Measurements from ENCODE around the gene TRAF3IP3.

TRAF3IP3 gene, protein sequence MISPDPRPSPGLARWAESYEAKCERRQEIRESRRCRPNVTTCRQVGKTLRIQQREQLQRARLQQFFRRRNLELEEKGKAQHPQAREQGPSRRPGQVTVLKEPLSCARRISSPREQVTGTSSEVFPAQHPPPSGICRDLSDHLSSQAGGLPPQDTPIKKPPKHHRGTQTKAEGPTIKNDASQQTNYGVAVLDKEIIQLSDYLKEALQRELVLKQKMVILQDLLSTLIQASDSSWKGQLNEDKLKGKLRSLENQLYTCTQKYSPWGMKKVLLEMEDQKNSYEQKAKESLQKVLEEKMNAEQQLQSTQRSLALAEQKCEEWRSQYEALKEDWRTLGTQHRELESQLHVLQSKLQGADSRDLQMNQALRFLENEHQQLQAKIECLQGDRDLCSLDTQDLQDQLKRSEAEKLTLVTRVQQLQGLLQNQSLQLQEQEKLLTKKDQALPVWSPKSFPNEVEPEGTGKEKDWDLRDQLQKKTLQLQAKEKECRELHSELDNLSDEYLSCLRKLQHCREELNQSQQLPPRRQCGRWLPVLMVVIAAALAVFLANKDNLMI

GRCh38 chr1:209755926-209756614 is at the start of gene TRAF3IP3:
Gene TRAF3IP3 (plus strand): TSS chr1:209756053. CDS start chr1:209760040, 3,987 bp downstream.
- DNase-seq (ENCODE audit: low spot score) = peak; percentile 76
- TF ChIP-seq, protein P1, sequence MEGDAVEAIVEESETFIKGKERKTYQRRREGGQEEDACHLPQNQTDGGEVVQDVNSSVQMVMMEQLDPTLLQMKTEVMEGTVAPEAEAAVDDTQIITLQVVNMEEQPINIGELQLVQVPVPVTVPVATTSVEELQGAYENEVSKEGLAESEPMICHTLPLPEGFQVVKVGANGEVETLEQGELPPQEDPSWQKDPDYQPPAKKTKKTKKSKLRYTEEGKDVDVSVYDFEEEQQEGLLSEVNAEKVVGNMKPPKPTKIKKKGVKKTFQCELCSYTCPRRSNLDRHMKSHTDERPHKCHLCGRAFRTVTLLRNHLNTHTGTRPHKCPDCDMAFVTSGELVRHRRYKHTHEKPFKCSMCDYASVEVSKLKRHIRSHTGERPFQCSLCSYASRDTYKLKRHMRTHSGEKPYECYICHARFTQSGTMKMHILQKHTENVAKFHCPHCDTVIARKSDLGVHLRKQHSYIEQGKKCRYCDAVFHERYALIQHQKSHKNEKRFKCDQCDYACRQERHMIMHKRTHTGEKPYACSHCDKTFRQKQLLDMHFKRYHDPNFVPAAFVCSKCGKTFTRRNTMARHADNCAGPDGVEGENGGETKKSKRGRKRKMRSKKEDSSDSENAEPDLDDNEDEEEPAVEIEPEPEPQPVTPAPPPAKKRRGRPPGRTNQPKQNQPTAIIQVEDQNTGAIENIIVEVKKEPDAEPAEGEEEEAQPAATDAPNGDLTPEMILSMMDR (IDR thresholded peaks at IDR 0.05; ENCODE audit: extremely low read depth, insufficient read depth, missing control alignments) = no peak
- in situ Hi-C loops (cut with MboI; ENCODE audit: low pct_unique_long_range_greater_than_20kb, low sequenced_read_pairs, unreplicated experiment) = no loop called here

DNA sequence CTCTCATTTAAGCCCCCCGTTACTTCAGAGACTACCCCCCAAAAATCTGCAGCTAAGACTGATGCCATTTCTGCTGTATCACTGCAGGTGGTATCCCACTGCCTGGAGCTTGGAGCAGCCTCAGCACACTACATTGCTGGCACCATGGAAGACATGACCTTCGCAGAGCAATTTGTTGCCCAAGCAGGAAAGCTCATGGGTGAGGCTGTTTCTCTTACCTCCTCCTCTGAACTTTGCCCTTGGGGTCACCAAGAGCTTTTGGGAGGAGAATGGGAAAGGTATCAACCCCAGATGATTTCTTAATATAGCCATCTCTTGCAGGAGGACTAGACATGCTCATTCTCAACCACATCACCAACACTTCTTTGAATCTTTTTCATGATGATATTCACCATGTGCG is 49.2 kb upstream of the TRAF3IP3 start:
- TF ChIP-seq, protein P1 (IDR thresholded peaks at IDR 0.05; ENCODE audit: extremely low read depth, insufficient read depth, missing control alignments) = no peak
- no peak for DNase-seq (ENCODE audit: low spot score)
- in situ Hi-C loops (cut with MboI; ENCODE audit: low pct_unique_long_range_greater_than_20kb, low sequenced_read_pairs, unreplicated experiment) = no loop called here

GRCh38 chr1:209707308-209707707 is 48.5 kb upstream of the TRAF3IP3 start:
- no peak for DNase-seq (ENCODE audit: low spot score)
- TF ChIP-seq, protein P1 (IDR thresholded peaks at IDR 0.05; ENCODE audit: extremely low read depth, insufficient read depth, missing control alignments) = no peak
- in situ Hi-C loops (cut with MboI; ENCODE audit: low pct_unique_long_range_greater_than_20kb, low sequenced_read_pairs, unreplicated experiment) = no loop called here

GRCh38 chr1:209708297-209708696 is 47.6 kb upstream of the TRAF3IP3 start:
- in situ Hi-C loops (cut with MboI; ENCODE audit: low pct_unique_long_range_greater_than_20kb, low sequenced_read_pairs, unreplicated experiment) = no loop called here
- no peak for DNase-seq (ENCODE audit: low spot score)
- TF ChIP-seq, protein P1 (IDR thresholded peaks at IDR 0.05; ENCODE audit: extremely low read depth, insufficient read depth, missing control alignments) = no peak

GRCh38 chr1:209710093-209710492 is 45.8 kb upstream of the TRAF3IP3 start:
- in situ Hi-C loops (cut with MboI; ENCODE audit: low pct_unique_long_range_greater_than_20kb, low sequenced_read_pairs, unreplicated experiment) = no loop called here
- peak; percentile 16 for DNase-seq (ENCODE audit: low spot score)
- TF ChIP-seq, protein P1 (IDR thresholded peaks at IDR 0.05; ENCODE audit: extremely low read depth, insufficient read depth, missing control alignments) = no peak

DNA sequence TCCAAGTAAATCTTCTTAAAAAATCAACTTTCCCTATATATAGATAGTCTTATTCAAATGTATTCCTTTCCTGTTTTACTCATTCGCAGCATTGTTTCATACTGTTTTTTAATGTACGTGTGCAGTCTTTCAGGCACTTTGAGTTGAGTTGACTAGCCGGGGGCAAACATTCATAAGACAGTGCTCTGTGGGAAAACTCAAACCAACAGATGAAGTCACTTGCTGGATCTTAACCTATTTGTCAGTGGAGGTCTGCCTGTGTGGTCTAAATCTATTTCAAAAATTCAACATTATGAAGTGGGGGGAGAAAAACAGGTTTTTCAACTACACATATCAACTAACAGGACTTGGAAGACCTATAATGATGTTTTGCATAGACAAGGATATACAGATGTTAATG is 45.0 kb upstream of the TRAF3IP3 start:
- in situ Hi-C loops (cut with MboI; ENCODE audit: low pct_unique_long_range_greater_than_20kb, low sequenced_read_pairs, unreplicated experiment) = no loop called here
- DNase-seq (ENCODE audit: low spot score) = no peak
- TF ChIP-seq, protein P1 (IDR thresholded peaks at IDR 0.05; ENCODE audit: extremely low read depth, insufficient read depth, missing control alignments) = no peak
